WTC11 (cell line): ENCODE measurements around the gene TMEM88. TPM values are rescaled to one million over a fixed set of nuclear protein-coding genes. Genes with fewer than 3 reads are reported as not detected.
A peak's percentile ranks its signal among the peaks of the same experiment; 100 is the strongest.

ENCODE experiments used
- ATAC-seq: fragments of 200-7000 bp; cut with Tn5 transposase; 2 replicates; pipeline ENCODE4 v1.10.0; 2021; ENCODE audit warnings: mild to moderate bottlenecking, moderate library complexity
- Bru-seq: library from RNA; stranded (reverse); fragments of 400-500 nt; gene quantifications from one replicate; lab custom pipeline; 2021; lab: Mats Ljungman, UMichigan
- CTCF ChIA-PET: fragments of 300-600 bp; sonication (Branson Sonifier 250); formaldehyde crosslinking; loops from one replicate; lab custom pipeline; 2021; ENCODE audit warnings: antibody characterized with exemption; lab: Charles Lee
- POLR2A ChIA-PET: fragments of 350-600 bp; sonication (Branson Sonifier 250); formaldehyde crosslinking; loops from one replicate; lab custom pipeline; 2021; ENCODE audit warnings: antibody characterized with exemption; lab: Charles Lee
- DNase-seq: peaks from one replicate; pipeline ENCODE4 v3.0.0; 2021; ENCODE audit warnings: low spot score
- H3K27ac Mint-ChIP-seq: 2 replicates; pipeline ENCODE4 v1.8.0; 2021; ENCODE audit warnings: mixed read lengths
- H3K27me3 Mint-ChIP-seq: 2 replicates; pipeline ENCODE4 v1.8.0; 2021; ENCODE audit warnings: low read depth, mild to moderate bottlenecking, moderate library complexity, mixed read lengths
- H3K36me3 Mint-ChIP-seq: 2 replicates; pipeline ENCODE4 v1.8.0; 2021; ENCODE audit warnings: mixed read lengths
- H3K4me1 Mint-ChIP-seq: 2 replicates; pipeline ENCODE4 v1.8.0; 2022; ENCODE audit warnings: mixed read lengths
- H3K4me3 Mint-ChIP-seq: 2 replicates; pipeline ENCODE4 v1.8.0; 2021; ENCODE audit warnings: mild to moderate bottlenecking, moderate library complexity, mixed read lengths
- H3K9me3 Mint-ChIP-seq: 2 replicates; pipeline ENCODE4 v1.8.0; 2021; ENCODE audit warnings: mixed read lengths
- ATF3 ChIP-seq: sonication (generic); formaldehyde crosslinking; conservative IDR thresholded peaks from 2 replicates; pipeline ENCODE4 v1.8.1; 2022; ENCODE audit warnings: mild to moderate bottlenecking, missing genetic modification reagents
- ATF6 ChIP-seq: sonication (generic); formaldehyde crosslinking; IDR thresholded peaks from 2 replicates; pipeline ENCODE4 v1.8.1; 2023; ENCODE audit warnings: mild to moderate bottlenecking, missing genetic modification reagents
- E2F4 ChIP-seq: sonication (generic); formaldehyde crosslinking; IDR thresholded peaks from 2 replicates; pipeline ENCODE4 v1.8.1; 2022; ENCODE audit warnings: low read depth, mild to moderate bottlenecking, moderate library complexity, missing genetic modification reagents, borderline replicate concordance
- ESRRA ChIP-seq: sonication (generic); formaldehyde crosslinking; IDR thresholded peaks from 2 replicates; pipeline ENCODE4 v1.8.1; 2022; ENCODE audit warnings: mild to moderate bottlenecking, missing genetic modification reagents, borderline replicate concordance
- FOXP1 ChIP-seq: sonication (generic); formaldehyde crosslinking; IDR thresholded peaks from 2 replicates; pipeline ENCODE4 v1.8.0; 2022; ENCODE audit warnings: missing genetic modification reagents, mild to moderate bottlenecking, moderate library complexity, borderline replicate concordance
- MAX ChIP-seq: sonication (generic); formaldehyde crosslinking; IDR thresholded peaks from 2 replicates; pipeline ENCODE4 v1.8.0; 2022; ENCODE audit warnings: mild to moderate bottlenecking, missing genetic modification reagents
- MXD4 ChIP-seq: fragments of 250-450 bp; sonication (Bioruptor Pico); IDR thresholded peaks from 2 replicates; pipeline ENCODE4 v1.8.0; 2021; ENCODE audit warnings: mild to moderate bottlenecking, moderate library complexity, borderline replicate concordance
- MYBL2 ChIP-seq: sonication (generic); formaldehyde crosslinking; IDR thresholded peaks from 2 replicates; pipeline ENCODE4 v1.8.1; 2023; ENCODE audit warnings: mild to moderate bottlenecking, moderate library complexity, missing genetic modification reagents
- NFE2L1 ChIP-seq: sonication (generic); formaldehyde crosslinking; IDR thresholded peaks from 2 replicates; pipeline ENCODE4 v1.8.1; 2023; ENCODE audit warnings: missing genetic modification reagents
- NFYB ChIP-seq: sonication (generic); formaldehyde crosslinking; conservative IDR thresholded peaks from 2 replicates; pipeline ENCODE4 v1.8.0; 2022; ENCODE audit warnings: low read depth, missing genetic modification reagents
- NR3C1 ChIP-seq: sonication (generic); formaldehyde crosslinking; conservative IDR thresholded peaks from 2 replicates; pipeline ENCODE4 v1.8.1; 2023; ENCODE audit warnings: low read depth, mild to moderate bottlenecking, missing genetic modification reagents
- PREB ChIP-seq: sonication (generic); formaldehyde crosslinking; IDR thresholded peaks from 2 replicates; pipeline ENCODE4 v1.8.1; 2022; ENCODE audit warnings: mild to moderate bottlenecking, missing genetic modification reagents, moderate library complexity, borderline replicate concordance
- RORB ChIP-seq: fragments of 250-450 bp; sonication (Bioruptor Pico); IDR thresholded peaks from 2 replicates; pipeline ENCODE4 v1.9.0; 2021; ENCODE audit warnings: mild to moderate bottlenecking
- SP1 ChIP-seq: sonication (generic); formaldehyde crosslinking; conservative IDR thresholded peaks from 2 replicates; pipeline ENCODE4 v1.8.1; 2022; ENCODE audit warnings: missing genetic modification reagents
- STAT6 ChIP-seq: sonication (generic); formaldehyde crosslinking; conservative IDR thresholded peaks from 2 replicates; pipeline ENCODE4 v1.8.1; 2023; ENCODE audit warnings: mild to moderate bottlenecking, low read depth, missing genetic modification reagents, moderate library complexity
- TCF7 ChIP-seq: sonication (generic); formaldehyde crosslinking; IDR thresholded peaks from 2 replicates; pipeline ENCODE4 v1.8.0; 2022; ENCODE audit warnings: mild to moderate bottlenecking, low read depth, missing genetic modification reagents, moderate library complexity
- TEAD1 ChIP-seq: sonication (generic); formaldehyde crosslinking; IDR thresholded peaks from 2 replicates; pipeline ENCODE4 v1.8.0; 2022; ENCODE audit warnings: mild to moderate bottlenecking, missing genetic modification reagents
- TEAD4 ChIP-seq: sonication (generic); formaldehyde crosslinking; IDR thresholded peaks from 2 replicates; pipeline ENCODE4 v1.8.0; 2022; ENCODE audit warnings: mild to moderate bottlenecking, missing genetic modification reagents
- ZNF219 ChIP-seq: sonication (generic); formaldehyde crosslinking; IDR thresholded peaks from 2 replicates; pipeline ENCODE4 v1.8.0; 2023; ENCODE audit warnings: missing genetic modification reagents, mild to moderate bottlenecking, borderline replicate concordance
- ZNF232 ChIP-seq: sonication (generic); formaldehyde crosslinking; IDR thresholded peaks from 2 replicates; pipeline ENCODE4 v1.8.0; 2022; ENCODE audit warnings: mild to moderate bottlenecking, missing genetic modification reagents
- ZNF671 ChIP-seq: fragments of 250-450 bp; sonication (Bioruptor Pico); IDR thresholded peaks from 2 replicates; pipeline ENCODE4 v1.8.0; 2021; ENCODE audit warnings: mild to moderate bottlenecking
- ZSCAN18 ChIP-seq: fragments of 250-450 bp; sonication (Bioruptor Pico); IDR thresholded peaks from 2 replicates; pipeline ENCODE4 v2.1.2; 2022; ENCODE audit warnings: mild to moderate bottlenecking, moderate library complexity
- long read RNA-seq, 3 experiments: library from RNA in 1 of 3; library from capped mRNA in 1 of 3; library from polyadenylated mRNA in 1 of 3; unstranded in 2 of 3; stranded (forward) in 1 of 3; transcript quantifications; one replicate each; pipeline ENCODE4 v2.0.0, GENCODE V29; 2021
- total RNA-seq: library from RNA; stranded (reverse); gene quantifications from 3 replicates; pipeline ENCODE4 v1.2.3, GENCODE V29; 2021

Gene TMEM88
- total RNA-seq (2.9 to 3.9 TPM (median 3.6 TPM) in 3 replicates), Bru-seq, nascent RNA (percentile 34 among the genes with signal in this experiment)
- long read RNA-seq, experiment 1, partial matches to known transcripts: 0 of 5 reads
- long read RNA-seq, experiment 1, other reads (novel, unspliced or antisense): 1 of 5 reads
- long read RNA-seq, experiment 2, transcript TMEM88-201 (2 exons, 875 nt): major isoform, 6 of 6 reads
- long read RNA-seq, experiment 2, partial matches to known transcripts: 0 of 6 reads
- long read RNA-seq, experiment 2, other reads (novel, unspliced or antisense): 0 of 6 reads
- long read RNA-seq, experiment 3, partial matches to known transcripts: 0 of 3 reads
- long read RNA-seq, experiment 3, other reads (novel, unspliced or antisense): 0 of 3 reads

- peaks cover 30% of the 10 kb centered on the region for H3K27me3 Mint-ChIP-seq
- peak within 1 kb of the TSS; percentile 63 for H3K4me3 Mint-ChIP-seq
- CTCF ChIA-PET: interaction anchor here (0.7 to 3.1 kb wide), 4 partner anchors 19 to 224 kb away, joined by 3 to 63 read pairs (median 12); partner anchors contain the start of gene KDM6B
- no peak for ATAC-seq
- POLR2A ChIA-PET: no interaction called here
- H3K27ac Mint-ChIP-seq: no peak within 1 kb of the TSS
- DNase-seq: peak; percentile 72
- no peaks in the 10 kb centered on the region for H3K9me3 Mint-ChIP-seq
- peaks cover 6% of the 10 kb centered on the region for H3K36me3 Mint-ChIP-seq
- H3K4me1 Mint-ChIP-seq: peaks cover 36% of the 10 kb centered on the region
- 0 out of 2 replicates have a peak, but pooled peaks have one; percentile 9 for TF ChIP-seq TEAD1
- TF ChIP-seq ZNF671 (CRISPR knock-in tag): no peak
- TF ChIP-seq E2F4: no peak
- TF ChIP-seq PREB (CRISPR knock-in tag): no peak
- TF ChIP-seq MYBL2: no peak
- no peak for TF ChIP-seq STAT6 (CRISPR knock-in tag)
- TF ChIP-seq SP1 (CRISPR knock-in tag): peak; percentile 55; the same call in 1 of the 2 replicates
- TF ChIP-seq ZNF232 (CRISPR knock-in tag): no peak
- TF ChIP-seq ZSCAN18: no peak
- peak; percentile 53 for TF ChIP-seq MAX (CRISPR knock-in tag)
- TF ChIP-seq NR3C1 (CRISPR knock-in tag): no peak
- TF ChIP-seq ATF3 (CRISPR knock-in tag): no peak
- TF ChIP-seq NFE2L1 (CRISPR knock-in tag): peak; percentile 41; the same call in 1 of the 2 replicates
- TF ChIP-seq ZNF219 (CRISPR knock-in tag): no peak
- no peak for TF ChIP-seq NFYB (CRISPR knock-in tag)
- no peak for TF ChIP-seq TEAD4 (CRISPR knock-in tag)
- no peak for TF ChIP-seq ESRRA
- no peak for TF ChIP-seq MXD4 (CRISPR knock-in tag)
- TF ChIP-seq FOXP1 (CRISPR knock-in tag): 0 out of 2 replicates have a peak, but pooled peaks have one; percentile 56
- no peak for TF ChIP-seq ATF6 (CRISPR knock-in tag)
- TF ChIP-seq TCF7: no peak
- no peak for TF ChIP-seq RORB (CRISPR knock-in tag)
Observed at GRCh38 chr17:7854851-7855659, at the start of gene TMEM88. Gene TMEM88 (plus strand): TSS chr17:7855066. CDS start chr17:7855075, 9 bp downstream.
